ENCODE measurements around the gene RBBP8NL.

DNA sequence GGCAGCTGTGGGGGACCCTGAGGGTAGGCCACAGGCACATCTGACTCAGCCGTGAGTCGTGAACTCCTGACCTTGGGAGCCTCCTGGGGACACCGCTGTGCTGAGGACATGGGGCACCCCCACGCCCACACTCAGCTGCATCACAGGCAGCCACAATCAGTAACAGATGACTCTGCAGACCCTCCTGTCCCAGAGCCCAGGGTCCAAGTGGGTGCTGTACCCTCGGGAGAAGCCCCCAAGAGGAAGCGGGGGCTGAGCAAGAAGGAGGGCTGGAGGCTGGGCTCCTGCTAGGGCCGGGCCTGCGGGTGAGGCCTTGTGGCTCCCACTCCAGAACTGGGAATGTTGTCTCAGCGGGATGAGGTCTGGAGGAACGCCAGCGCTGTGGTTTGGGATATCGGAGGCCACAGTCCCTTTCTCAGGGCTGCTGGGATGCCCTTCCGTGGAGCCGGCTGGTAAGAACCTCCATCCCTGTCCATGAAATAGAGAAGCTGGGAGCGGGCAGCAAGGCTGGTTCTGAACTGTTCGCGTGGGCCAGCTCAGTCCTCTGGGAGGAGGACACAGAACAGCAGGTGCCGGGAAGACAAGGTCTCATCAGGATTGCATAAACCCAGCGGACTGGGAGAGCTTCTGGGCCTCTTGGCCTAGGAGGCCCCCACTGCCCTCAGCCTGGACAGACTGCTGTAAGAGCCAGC is 57.1 kb downstream of the RBBP8NL start:
- TF ChIP-seq YY1 (IDR thresholded peaks at IDR 0.05; ENCODE audit: low read depth) (no peak), CREB1 (IDR thresholded peaks at IDR 0.05; ENCODE audit: low read depth) (no peak), EP300 (IDR thresholded peaks at IDR 0.05; ENCODE audit: borderline replicate concordance) (peak; percentile 39; the same call in 1 of the 2 replicates), TCF12 (IDR thresholded peaks at IDR 0.05; ENCODE audit: low read depth) (peak; percentile 81), EGR1 (IDR thresholded peaks at IDR 0.05) (peak; percentile 30; the same call in 1 of the 2 replicates)
- TF ChIP-seq, protein P1, sequence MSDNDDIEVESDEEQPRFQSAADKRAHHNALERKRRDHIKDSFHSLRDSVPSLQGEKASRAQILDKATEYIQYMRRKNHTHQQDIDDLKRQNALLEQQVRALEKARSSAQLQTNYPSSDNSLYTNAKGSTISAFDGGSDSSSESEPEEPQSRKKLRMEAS (IDR thresholded peaks at IDR 0.05): peak; percentile 21; the same call in 1 of the 2 replicates

Data from Ishikawa (cell line).